HG03066 (cell line): Measurements from ENCODE around the gene BRD7.
A peak's percentile ranks its signal among the peaks of the same experiment; 100 is the strongest.

ENCODE experiments used
- ATAC-seq: cut with Tn5 transposase; IDR thresholded peaks from one replicate; pipeline ENCODE4 v1.9.1; 2021; ENCODE audit warnings: low read depth; ENCODE audit not compliant: unreplicated experiment

Gene BRD7

DNA sequence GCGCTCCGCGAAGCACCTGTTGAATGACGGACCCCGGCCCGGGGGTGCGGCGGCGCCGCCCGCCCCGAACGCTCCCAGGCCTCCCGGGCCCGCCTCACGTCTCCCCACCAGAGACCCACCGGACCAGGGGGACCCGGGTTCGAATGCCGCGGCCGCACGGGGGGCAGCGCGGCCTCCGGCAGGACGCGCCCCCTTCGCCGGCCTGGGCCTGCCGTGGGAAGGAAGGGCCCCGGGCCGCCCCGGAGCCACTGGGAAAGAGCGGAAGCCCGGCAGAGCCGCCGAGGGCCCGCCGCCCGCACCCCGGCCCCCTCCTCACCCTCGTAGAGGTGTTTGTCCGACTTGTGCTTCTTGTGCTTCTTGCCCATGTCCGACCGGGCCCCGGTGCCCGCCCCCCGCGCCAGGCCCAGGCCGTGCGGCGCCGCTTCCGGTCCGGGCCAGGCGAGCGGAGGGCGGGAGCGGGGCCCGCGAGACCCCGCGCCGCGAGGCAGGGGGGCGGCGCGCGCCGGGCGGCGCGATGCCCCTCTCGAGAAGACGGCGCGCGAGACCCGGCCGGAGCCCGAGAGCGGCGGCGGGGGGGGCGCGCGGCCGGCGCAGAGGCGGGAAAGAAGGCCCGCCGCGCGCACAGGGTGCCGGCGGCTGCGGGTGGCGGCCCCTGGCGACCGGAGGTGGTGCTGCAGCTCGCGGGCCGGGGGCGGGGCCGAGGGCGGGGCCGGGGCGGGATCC, at the start of gene BRD7:
Gene BRD7 (minus strand): TSS at position 579 of the 723 bp plus-strand sequence. CDS start 214 bp downstream, at position 365.
- ATAC-seq: peak; percentile 62

- ATAC-seq: no peak
These were observed 47.6 kb upstream of the BRD7 start for GRCh38 chr16:50416388-50416787.

GRCh38 chr16:50414152-50414551, 45.4 kb upstream of the BRD7 start:
- no peak for ATAC-seq

GRCh38 chr16:50411034-50411433, 42.2 kb upstream of the BRD7 start:
- ATAC-seq: no peak

GRCh38 chr16:50408001-50408561, 39.3 kb upstream of the BRD7 start:
- no peak for ATAC-seq

DNA sequence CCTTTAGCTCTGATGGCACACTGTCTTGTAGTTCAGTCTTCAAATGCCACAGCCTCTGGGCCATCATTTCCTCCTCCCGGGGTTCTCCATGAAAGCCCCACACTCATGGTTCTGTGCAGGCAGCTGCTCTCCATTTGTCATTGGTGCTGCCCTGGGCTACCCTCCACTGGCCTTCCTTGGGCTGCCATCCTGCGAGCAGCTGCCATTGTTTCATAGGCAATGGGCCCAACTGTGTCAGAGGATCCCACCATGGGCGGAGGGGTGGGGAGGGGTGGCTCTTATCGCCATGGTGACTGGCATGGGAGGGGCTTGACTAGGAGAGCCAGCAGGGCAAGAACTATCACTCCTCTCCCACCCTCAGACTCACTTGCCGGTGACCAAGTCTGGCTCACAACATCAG, 38.6 kb upstream of the BRD7 start:
- ATAC-seq: no peak

GRCh38 chr16:50403491-50403890, 34.7 kb upstream of the BRD7 start:
- ATAC-seq: no peak

GRCh38 chr16:50402298-50402895, 33.6 kb upstream of the BRD7 start:
- ATAC-seq: no peak

DNA sequence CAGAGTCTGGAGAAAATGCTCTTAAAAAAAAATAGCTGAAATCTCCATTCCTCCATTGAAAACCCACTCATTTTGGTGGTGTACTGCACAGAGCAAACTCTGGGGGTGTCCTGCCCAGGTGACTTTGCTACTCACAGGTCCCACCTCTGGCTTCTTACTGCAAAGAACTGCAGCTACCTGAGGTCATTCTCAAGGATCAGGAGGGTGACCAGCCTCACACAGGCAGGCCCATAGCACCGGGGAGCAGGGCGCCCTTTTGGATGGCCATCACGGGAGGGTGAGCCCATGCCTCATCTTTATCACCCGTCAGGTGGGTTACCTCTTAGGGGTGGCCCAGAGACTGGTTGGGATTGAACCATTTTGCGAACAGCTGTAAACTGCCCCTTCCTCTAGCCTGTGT, 32.6 kb upstream of the BRD7 start:
- no peak for ATAC-seq

- no peak for ATAC-seq
These were observed 32.2 kb upstream of the BRD7 start for GRCh38 chr16:50400967-50401348.

GRCh38 chr16:50400312-50400966, 31.7 kb upstream of the BRD7 start:
- ATAC-seq: no peak

DNA sequence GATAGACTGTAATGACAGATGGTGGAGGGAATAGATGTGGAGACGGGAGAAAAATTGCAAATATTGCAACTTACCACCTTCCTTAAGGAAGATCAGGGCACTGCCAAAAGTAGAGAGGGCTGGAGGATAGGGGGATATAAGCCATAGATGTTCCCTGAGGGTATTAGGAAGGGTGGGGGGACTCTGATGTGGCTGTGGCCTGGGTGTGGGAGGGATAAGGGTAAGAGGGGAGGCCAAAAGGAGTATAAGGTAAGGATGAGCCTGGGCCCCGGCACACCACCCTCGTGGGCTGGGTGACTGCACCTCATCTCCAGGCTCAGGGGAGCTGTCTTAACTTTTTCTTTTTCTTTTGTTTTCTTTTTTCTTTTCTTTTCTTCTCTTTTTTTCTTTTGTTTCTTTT, 30.6 kb upstream of the BRD7 start:
- ATAC-seq: no peak

GRCh38 chr16:50398336-50398735, 29.5 kb upstream of the BRD7 start:
- ATAC-seq: no peak

DNA sequence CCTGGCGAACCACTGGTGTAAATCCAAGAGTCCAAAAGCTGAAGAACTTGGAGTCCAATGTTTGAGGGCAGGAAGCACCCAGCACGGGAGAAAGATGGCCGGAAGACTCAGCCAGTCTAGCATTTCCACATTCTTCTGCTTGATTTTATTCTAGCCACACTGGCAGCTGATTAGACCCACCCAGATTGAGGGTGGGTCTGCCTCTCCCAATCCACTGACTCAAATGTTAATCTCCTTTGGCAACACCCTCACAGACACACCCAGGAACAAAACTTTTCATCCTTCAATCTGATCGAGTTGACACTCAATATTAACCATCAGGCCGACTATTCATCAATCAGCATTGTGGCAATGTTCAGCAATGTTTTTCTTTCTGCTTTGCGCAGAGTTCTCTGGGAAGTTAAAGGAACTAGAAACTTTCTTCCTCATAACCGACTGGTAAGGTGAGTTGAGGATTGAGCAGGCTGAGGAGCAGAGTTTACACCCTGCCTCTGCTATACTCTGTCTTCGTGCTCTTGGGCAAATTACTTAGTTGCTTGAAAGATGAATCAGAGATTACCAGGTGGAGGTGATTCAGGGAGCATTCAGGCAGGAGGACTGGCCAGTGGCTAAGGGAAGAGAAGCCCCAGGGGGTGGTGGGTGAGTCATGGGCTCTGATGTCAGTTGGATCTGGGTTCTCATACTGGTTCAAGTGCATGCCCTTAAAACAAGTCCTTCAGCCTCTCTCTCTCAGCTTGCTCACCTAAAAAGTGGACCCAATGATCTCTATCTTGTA, 28.2 kb upstream of the BRD7 start:
- ATAC-seq: no peak

DNA sequence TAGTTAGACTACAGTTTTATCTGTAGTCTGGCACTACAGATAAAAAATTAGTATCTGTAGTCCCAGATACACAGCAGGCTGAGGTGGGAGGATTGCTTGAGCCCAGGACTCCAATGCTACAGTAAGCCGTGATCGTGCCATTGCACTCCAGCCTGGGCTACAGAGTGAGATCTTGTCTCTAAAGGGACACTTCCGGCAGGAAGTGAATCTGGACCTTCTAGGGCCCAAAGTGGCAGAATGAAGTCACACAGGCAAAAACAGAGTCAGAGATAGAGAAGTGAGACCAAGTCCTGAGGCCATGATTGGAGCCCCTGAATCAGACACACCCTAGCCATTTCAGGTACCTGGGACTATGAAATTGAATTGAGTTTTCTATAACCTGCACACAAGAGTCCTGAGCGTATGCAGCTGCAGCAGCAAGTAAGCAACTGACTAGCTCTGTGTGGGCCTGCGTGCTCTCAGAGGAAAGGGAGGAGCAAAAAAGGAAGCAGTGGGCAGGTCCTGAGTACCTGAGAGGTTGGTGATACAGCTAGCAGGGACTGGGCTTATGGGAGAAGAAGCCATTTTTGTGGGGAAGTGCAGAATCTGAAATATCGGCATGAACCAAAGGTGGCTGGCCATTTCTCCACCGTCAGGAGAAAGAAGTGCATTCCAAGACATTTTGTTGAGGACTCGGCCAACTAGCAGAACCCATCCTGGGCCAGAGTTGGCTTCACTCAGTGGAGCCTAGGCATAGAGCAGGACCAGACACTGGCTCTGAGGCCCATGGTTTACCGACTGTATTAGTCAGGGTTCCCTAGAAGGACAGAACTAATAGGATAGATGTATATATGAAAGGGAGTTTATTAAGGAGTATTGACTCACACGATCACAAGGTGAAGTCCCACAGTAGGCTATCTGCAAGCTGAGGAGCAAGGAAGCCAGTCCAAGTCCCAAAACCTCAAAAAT, 27.2 kb upstream of the BRD7 start:
- ATAC-seq: no peak

- no peak for ATAC-seq
These were observed 25.3 kb upstream of the BRD7 start for GRCh38 chr16:50393858-50394802.

DNA sequence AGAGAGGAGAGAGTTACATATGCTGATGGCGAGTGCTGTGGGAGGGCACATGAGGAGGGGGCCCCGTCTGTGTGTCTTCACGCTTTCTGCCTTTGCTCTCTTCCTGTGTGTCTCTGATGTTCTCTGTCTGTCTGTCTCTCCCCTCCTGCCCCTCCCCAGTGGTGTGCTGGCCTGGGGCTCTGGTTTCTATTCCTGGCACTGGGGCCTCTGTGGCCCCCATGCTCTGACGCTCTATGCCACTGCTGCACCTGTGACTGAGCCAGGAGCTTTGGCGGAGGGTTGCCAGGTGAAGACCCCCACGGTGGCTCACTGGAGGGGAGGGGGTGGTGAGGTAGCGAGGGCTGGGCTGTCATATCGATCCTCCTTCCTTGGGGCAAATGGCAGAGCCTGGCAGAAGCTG, 24.6 kb upstream of the BRD7 start:
- no peak for ATAC-seq

DNA sequence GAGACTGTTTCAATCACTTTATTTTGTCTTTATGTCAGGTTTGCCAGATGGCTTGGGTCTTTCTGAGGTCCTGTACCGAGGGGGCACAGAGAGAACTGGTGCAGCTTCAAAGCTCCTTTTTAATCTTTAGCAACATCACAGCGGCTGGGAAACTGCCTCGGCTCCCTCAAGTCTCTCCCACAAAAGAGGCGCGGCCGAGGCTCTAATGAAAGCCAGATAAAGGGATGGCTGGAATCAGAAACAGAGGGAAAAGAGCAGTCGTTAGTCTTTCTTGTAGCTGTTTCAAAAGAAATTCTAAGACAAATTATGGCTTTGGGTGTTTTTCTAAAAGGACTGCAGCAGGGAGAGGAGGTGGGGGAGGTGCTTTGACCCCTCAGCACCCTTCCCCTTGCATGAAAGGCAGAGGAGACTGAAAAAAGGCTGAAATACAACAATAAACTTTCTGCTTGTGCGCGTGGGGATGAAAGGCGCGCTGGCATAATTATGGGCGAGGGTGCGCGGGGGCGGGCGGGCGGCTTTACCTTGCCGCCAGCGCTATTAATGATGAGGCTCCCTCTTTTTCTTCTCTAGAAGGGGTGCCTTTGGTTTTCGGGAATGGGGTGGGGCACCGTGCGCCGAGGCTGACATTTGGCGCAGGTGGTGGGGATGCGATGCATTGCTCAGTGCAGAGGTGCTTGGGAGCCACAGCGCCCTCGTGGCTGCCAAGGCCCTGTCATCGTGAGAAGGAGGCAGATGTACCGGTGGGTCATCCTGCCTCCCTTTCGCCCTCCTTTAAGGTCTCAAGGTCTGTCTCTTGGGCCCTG, 22.3 kb upstream of the BRD7 start:
- ATAC-seq: no peak
